ENCODE measurements around the gene SAP30L.

DNA sequence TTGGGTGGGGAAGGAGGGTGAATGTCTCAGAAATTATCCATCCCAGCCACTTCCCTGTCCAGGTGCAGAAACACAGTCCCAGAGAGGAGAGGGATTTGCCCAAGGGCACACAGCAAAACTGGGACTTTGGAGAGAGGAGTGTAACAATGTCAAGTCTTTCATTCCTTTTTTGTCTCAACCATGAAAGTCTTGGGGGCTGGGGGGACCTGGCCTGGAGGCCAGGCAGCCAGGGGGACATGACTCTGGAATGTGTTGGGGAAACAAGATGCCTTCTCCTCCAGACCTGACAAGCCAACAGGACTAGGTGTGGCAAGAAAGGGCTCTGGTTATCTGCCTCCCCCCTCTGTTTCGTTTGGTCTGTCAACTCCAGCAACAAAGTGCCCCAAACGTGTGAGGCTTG is 46.1 kb downstream of the SAP30L start:
- TF ChIP-seq, protein P1, sequence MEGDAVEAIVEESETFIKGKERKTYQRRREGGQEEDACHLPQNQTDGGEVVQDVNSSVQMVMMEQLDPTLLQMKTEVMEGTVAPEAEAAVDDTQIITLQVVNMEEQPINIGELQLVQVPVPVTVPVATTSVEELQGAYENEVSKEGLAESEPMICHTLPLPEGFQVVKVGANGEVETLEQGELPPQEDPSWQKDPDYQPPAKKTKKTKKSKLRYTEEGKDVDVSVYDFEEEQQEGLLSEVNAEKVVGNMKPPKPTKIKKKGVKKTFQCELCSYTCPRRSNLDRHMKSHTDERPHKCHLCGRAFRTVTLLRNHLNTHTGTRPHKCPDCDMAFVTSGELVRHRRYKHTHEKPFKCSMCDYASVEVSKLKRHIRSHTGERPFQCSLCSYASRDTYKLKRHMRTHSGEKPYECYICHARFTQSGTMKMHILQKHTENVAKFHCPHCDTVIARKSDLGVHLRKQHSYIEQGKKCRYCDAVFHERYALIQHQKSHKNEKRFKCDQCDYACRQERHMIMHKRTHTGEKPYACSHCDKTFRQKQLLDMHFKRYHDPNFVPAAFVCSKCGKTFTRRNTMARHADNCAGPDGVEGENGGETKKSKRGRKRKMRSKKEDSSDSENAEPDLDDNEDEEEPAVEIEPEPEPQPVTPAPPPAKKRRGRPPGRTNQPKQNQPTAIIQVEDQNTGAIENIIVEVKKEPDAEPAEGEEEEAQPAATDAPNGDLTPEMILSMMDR (IDR thresholded peaks at IDR 0.05) = no peak
- no peak for TF ChIP-seq POLR2A (IDR thresholded peaks at IDR 0.05)
- TF ChIP-seq POLR2AphosphoS5 (IDR thresholded peaks at IDR 0.05) = no peak
- TF ChIP-seq EP300 (IDR thresholded peaks at IDR 0.05; ENCODE audit: low read depth) = no peak

Measured in transverse colon (tissue), 4 donors.